ENCODE data around the gene WNT3. TPM values are rescaled to one million over a fixed set of nuclear protein-coding genes. Genes with fewer than 3 reads are reported as not detected.

WNT3 gene
- total and polyA plus RNA-seq, 2 donors (not counting 3 experiments of a cell fraction or from before 2014, with no cell fraction given): 1.4 to 2.1 TPM

- Histone ChIP-seq H3K27ac (ENCODE audit: insufficient read depth, low read depth, low read length) (no peak overlapping the region), H4K20me1 (replicated peaks; ENCODE audit: control insufficient read depth, extremely low read depth, insufficient read depth, low read length) (no peaks in the 10 kb centered on the region), H3K79me2 (ENCODE audit: control insufficient read depth, insufficient read depth, low read length) (no peaks in the 10 kb centered on the region), H3K9me1 (replicated peaks; ENCODE audit: control insufficient read depth, extremely low read depth, insufficient read depth, low read length) (no peaks in the 10 kb centered on the region), H3K27me3 (ENCODE audit: control insufficient read depth in 2 of 2, insufficient read depth in 2 of 2, low read length in 2 of 2) (peaks cover 1 to 5% of the 10 kb centered on the region in 2 experiments), H3K36me3 (ENCODE audit: control insufficient read depth in 2 of 2, extremely low read depth in 1 of 2, insufficient read depth in 2 of 2, low read length in 2 of 2) (no peaks in the 10 kb centered on the region), H2AFZ (ENCODE audit: low read depth, low read length) (no peak overlapping the region), H3K4me3 (replicated peaks in 1 of 3; ENCODE audit: insufficient read depth in 1 of 3, low read depth in 1 of 3, low read length in 3 of 3) (no peak overlapping the region), H3K9me3 (replicated peaks; ENCODE audit: control insufficient read depth, insufficient read depth, low read length) (no peaks in the 10 kb centered on the region), H3K4me2 (ENCODE audit: insufficient read depth, low read length) (no peak overlapping the region), H3K9ac (replicated peaks; ENCODE audit: extremely low read depth, insufficient read depth, low read length) (no peak overlapping the region), H3K4me1 (ENCODE audit: control insufficient read depth, extremely low read depth, insufficient read depth, low read length) (no peaks in the 10 kb centered on the region)
- DNase-seq (ENCODE audit: low read depth, low spot score): no peak
- TF ChIP-seq EZH2 (IDR thresholded peaks at IDR 0.05; ENCODE audit: borderline replicate concordance, low read depth, low read length, severe bottlenecking) (no peak), MYC (IDR thresholded peaks at IDR 0.05; ENCODE audit: low read depth, low read length) (no peak), MAX (IDR thresholded peaks at IDR 0.05; ENCODE audit: insufficient read depth, insufficient read length) (no peak), POLR2AphosphoS5 (IDR thresholded peaks at IDR 0.05; ENCODE audit: insufficient read depth, low read depth, low read length) (no peak), FOS (IDR thresholded peaks at IDR 0.05; ENCODE audit: borderline replicate concordance, insufficient read depth, low read length) (no peak), GATA2 (IDR thresholded peaks at IDR 0.05; ENCODE audit: insufficient read depth, insufficient read length, low read depth, low read length) (no peak), CTCF (IDR thresholded peaks at IDR 0.05; ENCODE audit: extremely low read depth in 1 of 2, insufficient read depth in 1 of 2, low read depth in 1 of 2, low read length in 2 of 2) (no peak)
- ChIA-PET POLR2A (no interaction called here), CTCF (interaction anchor here (1.1 kb wide), 1 partner anchor 8 kb away, joined by 4 read pairs; no protein-coding TSS in a partner anchor)
- intact Hi-C loops (cut with micrococcal nuclease) (no loop called here), dilution Hi-C loops (cut with MboI; ENCODE audit: extremely low pct_ligation_motif_present, low sequenced_read_pairs) (no loop called here)
- FAIRE-seq: no peak
- BruUV-seq (replicated peaks): no TSS peak
These were observed 14.9 kb downstream of the WNT3 start for GRCh38 chr17:46803544-46803943.

Measured in endothelial cell of umbilical vein (primary cell).